ENCODE measurements around the gene RPS6KA4. TPM values are rescaled to one million over a fixed set of nuclear protein-coding genes. Genes with fewer than 3 reads are reported as not detected.

RPS6KA4 gene
- total RNA-seq, 1 experiment from 2014 or later: 67.3 TPM

- Histone ChIP-seq H3K27me3 (ENCODE audit: insufficient read depth, low read length) (no peaks in the 10 kb centered on the region), H3K4me2 (ENCODE audit: low read length) (no peak overlapping the region), H2AFZ (ENCODE audit: low read depth, low read length, poor library complexity, severe bottlenecking) (no peak overlapping the region), H3K27ac (ENCODE audit: low read depth, low read length) (no peak overlapping the region), H3K9me3 (ENCODE audit: control insufficient read depth in 1 of 2, insufficient read depth in 1 of 2, low read depth in 1 of 2, low read length in 2 of 2) (no peaks in the 10 kb centered on the region), H4K20me1 (ENCODE audit: insufficient read depth) (no peaks in the 10 kb centered on the region), H3K9ac (ENCODE audit: low read length) (no peak overlapping the region), H3K4me1 (ENCODE audit: control insufficient read depth in 1 of 2, insufficient read depth in 2 of 2, low read length in 2 of 2) (peaks cover 4 to 13% of the 10 kb centered on the region in 2 experiments; a peak in 3 of 4 replicates), H3K79me2 (ENCODE audit: insufficient read depth, low read length) (no peaks in the 10 kb centered on the region), H3K4me3 (replicated peaks in 1 of 2; ENCODE audit: low read depth in 1 of 2, low read length in 2 of 2) (no peak overlapping the region), H3K9me2 (ENCODE audit: insufficient read depth) (no peaks in the 10 kb centered on the region), H3K36me3 (ENCODE audit: control insufficient read depth in 1 of 2, insufficient read depth in 2 of 2, low read length in 2 of 2) (no peaks in the 10 kb centered on the region)
- ChIA-PET RAD21 (ENCODE audit: low non-redundant PET in 1 of 2, low total read pairs in 2 of 2, uncharacterized antibody in 2 of 2, unreplicated experiment in 2 of 2) (no interaction called here), CTCF (no interaction called here), POLR2A (interaction anchor here (0.6 kb wide), 1 partner anchor 9 kb away, joined by 3 read pairs; no protein-coding TSS in a partner anchor)
- intact Hi-C loops (cut with micrococcal nuclease): no loop called here
- TF ChIP-seq ZBTB33 (IDR thresholded peaks at IDR 0.05; ENCODE audit: extremely low read depth, insufficient replicate concordance, low read length) (no peak), POLR2A (IDR thresholded peaks at IDR 0.05; ENCODE audit: borderline replicate concordance, extremely low read depth, insufficient read depth, insufficient read length) (no peak), SIN3A (IDR thresholded peaks at IDR 0.05; ENCODE audit: low read depth) (no peak), MAX (IDR thresholded peaks at IDR 0.05) (no peak), ZNF274 (IDR thresholded peaks at IDR 0.05; ENCODE audit: low read depth, low read length) (no peak), EGR1 (IDR thresholded peaks at IDR 0.05; ENCODE audit: low read depth) (no peak), EZH2 (IDR thresholded peaks at IDR 0.05) (no peak), REST (IDR thresholded peaks at IDR 0.05; ENCODE audit: low read depth) (no peak), POLR2AphosphoS5 (IDR thresholded peaks at IDR 0.05; ENCODE audit: low read depth, low read length) (no peak), EZH2phosphoT487 (IDR thresholded peaks at IDR 0.05; ENCODE audit: borderline replicate concordance) (no peak), CEBPB (IDR thresholded peaks at IDR 0.05; ENCODE audit: low read depth) (no peak), ZFX (IDR thresholded peaks at IDR 0.05) (no peak), YY1 (IDR thresholded peaks at IDR 0.05; ENCODE audit: extremely low read depth, insufficient replicate concordance, low read depth, low read length) (no peak), CBX3 (IDR thresholded peaks at IDR 0.05; ENCODE audit: low read depth) (no peak), JUND (IDR thresholded peaks at IDR 0.05) (no peak), ATF3 (IDR thresholded peaks at IDR 0.05) (no peak), SP1 (IDR thresholded peaks at IDR 0.05; ENCODE audit: low read depth) (no peak), ELF1 (IDR thresholded peaks at IDR 0.05; ENCODE audit: borderline replicate concordance, low read depth) (no peak), FOSL1 (IDR thresholded peaks at IDR 0.05; ENCODE audit: low read depth) (no peak), RAD21 (IDR thresholded peaks at IDR 0.05; ENCODE audit: low read depth) (no peak)
- BruUV-seq (replicated peaks): no TSS peak
- DNase-seq (ENCODE audit: low read depth, low spot score) (no peak), ATAC-seq (no peak)
These were observed 19.4 kb downstream of the RPS6KA4 start for GRCh38 chr11:64378335-64378880.

Measured in HCT116 (cell line).